Psoas muscle (tissue), 8 donors: ENCODE data around the gene FERMT2. TPM values are rescaled to one million over a fixed set of nuclear protein-coding genes. Genes with fewer than 3 reads are reported as not detected.

Experiments used
- ATAC-seq, 4 donors: fragments of 200-7000 bp; cut with Tn5 transposase; one replicate each; pipeline ENCODE4 v1.9.1; 2020; ENCODE audit warnings: moderate library complexity in 3 of 4, mild to moderate bottlenecking in 2 of 4
- DNase-seq, 2 donors: peaks; one replicate each; pipeline ENCODE4 v3.0.0-alpha.2; 2020
- H3K27ac ChIP-seq: fragments of 200-600 bp; one replicate; pipeline ENCODE4 v1.8.0; 2022
- H3K27me3 ChIP-seq, 3 donors: fragments of 200-600 bp in 1 of 3; one replicate each; pipeline versions ENCODE4 v1.6.1 to v1.8.0; 2013 to 2022; ENCODE audit warnings: low read length in 2 of 3, mild to moderate bottlenecking in 2 of 3, moderate library complexity in 1 of 3; ENCODE audit not compliant: insufficient read depth in 3 of 3
- H3K36me3 ChIP-seq, 2 donors: fragments of 200-600 bp in 1 of 2; one replicate each; pipeline versions ENCODE4 v1.6.1 to v1.8.0; 2013 to 2022; ENCODE audit warnings: low read depth in 1 of 2, mild to moderate bottlenecking in 1 of 2, moderate library complexity in 1 of 2; ENCODE audit not compliant: insufficient read depth in 1 of 2
- H3K4me1 ChIP-seq: fragments of 200-600 bp; one replicate; pipeline ENCODE4 v1.8.0; 2022
- H3K4me3 ChIP-seq: fragments of 200-600 bp; one replicate; pipeline ENCODE4 v1.8.0; 2022; ENCODE audit warnings: mild to moderate bottlenecking
- H3K9me3 ChIP-seq: fragments of 200-600 bp; one replicate; pipeline ENCODE4 v1.8.0; 2022
- CTCF ChIP-seq: fragments of 200-600 bp; IDR thresholded peaks from one replicate; pipeline ENCODE4 v1.8.0; 2022; ENCODE audit warnings: antibody characterized with exemption
- WGBS, 3 donors: extraction: QIAGEN DNeasy Blood & Tissue Kit; methylation state at CpG; one replicate each; pipeline versions ENCODE4 v1.1.6 to v1.1.7; 2013; 5-methylcytosine and 5-hydroxymethylcytosine counted together
- intact Hi-C, 2 donors: fragments of 100-400 bp; cut with DNase I; formaldehyde crosslinking; loops; one replicate each; pipeline versions ENCODE4 v1.11.0 to v1.14.2; 2022
- polyA plus RNA-seq, 3 donors: library from polyadenylated mRNA; stranded (reverse); fragments of 200-250 nt; gene quantifications; one replicate each; pipeline ENCODE4 v1.2.3, GENCODE V29; 2013
- total RNA-seq, 4 donors: library from RNA; stranded (reverse); fragmentation: NEBNext Ultra II Directional in 2 of 4; extraction: Animal tissue kit (Norgen Biotek cat#: 25700) in 2 of 4; gene quantifications; one replicate each; pipeline versions ENCODE4 v1.2.1 to v1.2.4, GENCODE V29; 2021 to 2023
- donor health status: healthy with polysubstance abuse.
- donor health status: DM: no; HTN: no; CAD: no; lungs with moderate emphysema.
- donor health status: Bipolar disorder and iron deficiency.
- donor health status: healthy.
- donor health status: DM: yes; HTN: yes; CAD: no.
- donor health status: DM: no; HTN: no; CAD: no.
- donor health status: DM: no; HTN: no; CAD: no.
- donor health status: DM: yes; HTN: yes; CAD: no.

Gene FERMT2
- total and polyA plus RNA-seq, 7 donors: 36.6 to 219 (median 78.3) TPM

DNA sequence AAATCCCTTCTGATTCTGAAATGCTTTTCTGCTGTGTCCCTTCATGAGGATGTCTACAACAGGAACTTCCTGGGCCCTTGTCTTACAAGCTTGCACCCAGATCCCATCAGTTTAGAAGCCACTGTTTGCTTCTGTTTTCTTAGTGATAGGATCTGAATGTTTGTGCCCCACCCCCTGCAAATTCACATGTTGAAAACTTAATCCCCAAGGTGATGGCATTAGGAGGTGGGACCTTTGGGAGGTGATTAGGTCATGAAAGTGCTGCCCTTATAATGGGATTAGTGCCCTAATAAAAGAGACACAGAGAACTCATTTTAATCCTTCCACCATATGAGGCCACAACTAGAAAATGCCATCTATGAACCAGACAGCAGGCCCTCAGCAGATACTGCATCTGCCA lies 123.4 kb downstream of the FERMT2 start:
- H3K4me3 ChIP-seq: no peak overlapping the region
- no peaks in the 10 kb centered on the region for H3K27me3 ChIP-seq
- intact Hi-C loops: loop anchor here in 1 of 2 donors (10.0 kb wide), 1 partner anchor 477 kb away; no protein-coding TSS in a partner anchor
- DNase-seq (no peak), ATAC-seq (no peak)
- no peak for TF ChIP-seq CTCF
- H3K4me1 ChIP-seq: no peaks in the 10 kb centered on the region
- no peaks in the 10 kb centered on the region for H3K9me3 ChIP-seq
- H3K27ac ChIP-seq: no peak overlapping the region
- H3K36me3 ChIP-seq: no peaks in the 10 kb centered on the region

DNA sequence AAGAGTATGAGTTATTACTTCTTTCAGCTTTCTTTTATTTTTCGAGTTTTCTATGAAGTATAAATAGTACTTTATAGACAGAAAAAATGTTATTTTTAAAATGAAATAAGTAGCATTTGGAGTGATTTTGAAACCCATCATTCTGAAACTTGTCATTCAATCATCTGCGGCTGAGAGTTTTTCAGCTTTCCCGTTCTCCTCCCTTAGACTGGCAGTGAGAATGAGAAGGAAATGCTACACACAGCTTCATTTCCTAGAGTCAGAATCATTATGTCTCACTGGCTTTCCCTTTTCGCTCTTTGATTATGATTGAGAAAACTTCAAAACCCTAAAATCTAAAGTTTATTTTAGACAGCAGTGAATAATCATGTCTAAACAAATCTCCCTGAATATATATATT lies 125.8 kb downstream of the FERMT2 start:
- ATAC-seq (no peak), DNase-seq (no peak)
- Histone ChIP-seq H3K27ac (no peak overlapping the region), H3K4me1 (no peaks in the 10 kb centered on the region), H3K36me3 (no peaks in the 10 kb centered on the region), H3K4me3 (no peak overlapping the region), H3K9me3 (no peaks in the 10 kb centered on the region), H3K27me3 (no peaks in the 10 kb centered on the region)
- WGBS, 3 donors: 73 to 74% (median 73%) methylated on average over 4 of the region's 4 CpGs
- intact Hi-C loops: loop anchor here in 1 of 2 donors (2.0 to 10.0 kb wide), 2 partner anchors 136 to 480 kb away; no protein-coding TSS in a partner anchor
- no peak for TF ChIP-seq CTCF

- H3K4me1 ChIP-seq: no peaks in the 10 kb centered on the region
- intact Hi-C loops: loop anchor here (2.0 to 10.0 kb wide), 4 partner anchors 136 to 483 kb away; no protein-coding TSS in a partner anchor
- H3K27ac ChIP-seq: no peak overlapping the region
- no peaks in the 10 kb centered on the region for H3K27me3 ChIP-seq
- no peak overlapping the region for H3K4me3 ChIP-seq
- WGBS, 3 donors: 41 to 60% (median 42%) methylated on average over 4 of the region's 4 CpGs
- H3K9me3 ChIP-seq: no peaks in the 10 kb centered on the region
- TF ChIP-seq CTCF: no peak
- no peak for ATAC-seq
- no peak for DNase-seq
- H3K36me3 ChIP-seq: no peaks in the 10 kb centered on the region
Measured at GRCh38 chr14:52824462-52824861, 126.4 kb downstream of the FERMT2 start.

DNA sequence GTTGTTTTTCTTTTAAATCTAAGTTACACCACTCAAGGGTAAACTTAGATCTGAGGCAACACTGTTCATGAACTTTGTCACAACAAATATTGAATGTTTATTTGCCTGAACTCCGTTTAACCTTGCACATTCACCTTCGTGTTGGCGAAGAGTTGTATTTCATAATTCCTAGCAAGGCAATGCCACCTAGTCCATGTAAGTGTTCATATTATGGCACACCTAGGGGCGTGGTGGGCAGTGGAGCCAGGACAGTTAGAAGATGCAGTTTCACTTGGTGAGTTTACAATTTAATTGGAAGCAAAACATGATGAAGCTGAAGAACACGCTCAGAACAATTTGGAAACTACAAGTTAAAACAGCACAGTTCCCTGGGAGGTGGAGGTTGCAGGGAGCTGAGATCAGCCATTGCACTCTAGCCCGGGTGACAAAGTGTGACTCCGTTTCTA lies 129.0 kb downstream of the FERMT2 start:
- no peaks in the 10 kb centered on the region for H3K4me1 ChIP-seq
- TF ChIP-seq CTCF: no peak
- intact Hi-C loops: loop anchor here (2.0 to 10.0 kb wide), 4 partner anchors 141 to 485 kb away; no protein-coding TSS in a partner anchor

DNA sequence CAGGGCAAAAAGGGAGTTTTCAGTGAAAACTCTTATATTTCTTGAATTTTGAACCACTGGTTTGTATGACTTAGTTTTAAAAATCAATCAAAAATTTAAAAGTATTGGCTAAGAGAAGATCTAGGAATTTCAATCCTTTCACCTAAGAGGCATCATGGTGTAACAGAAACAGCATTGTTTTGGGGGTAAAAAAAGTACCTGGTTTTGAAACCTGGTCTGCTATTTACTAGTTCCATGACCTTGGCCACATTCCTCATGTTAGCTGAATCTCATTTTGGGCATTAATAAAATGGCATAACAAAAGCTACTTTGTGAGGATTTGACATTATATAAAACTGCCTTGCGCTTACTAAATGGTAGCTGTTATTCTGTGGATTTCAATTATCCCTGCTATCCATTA lies 142.7 kb downstream of the FERMT2 start:
- Histone ChIP-seq H3K9me3 (no peaks in the 10 kb centered on the region), H3K4me1 (no peaks in the 10 kb centered on the region), H3K4me3 (no peak overlapping the region), H3K27ac (no peak overlapping the region), H3K27me3 (no peaks in the 10 kb centered on the region), H3K36me3 (no peaks in the 10 kb centered on the region)
- intact Hi-C loops: no loop called here
- no peak for TF ChIP-seq CTCF
- no peak for ATAC-seq
- no peak for DNase-seq
- 48 to 99% (median 94%) methylated on average over 1 of the region's 1 CpG for WGBS, 3 donors

More for the DNA sequence above, 129.0 kb downstream of the FERMT2 start:
- H3K4me3 ChIP-seq: no peak overlapping the region
- H3K27me3 ChIP-seq: no peaks in the 10 kb centered on the region
- DNase-seq (no peak), ATAC-seq (no peak)
- H3K9me3 ChIP-seq: no peaks in the 10 kb centered on the region
- H3K27ac ChIP-seq: no peak overlapping the region
- no peaks in the 10 kb centered on the region for H3K36me3 ChIP-seq
- WGBS, 3 donors: 78 to 87% (median 82%) methylated on average over 7 of the region's 7 CpGs
